ENCODE measurements around the gene SETBP1. TPM values are rescaled to one million over a fixed set of nuclear protein-coding genes. Genes with fewer than 3 reads are reported as not detected.

SETBP1 gene
- total and polyA plus RNA-seq, 9 of the 15 experiments (the other 6 are each of a cell fraction or from before 2014, with no cell fraction given), result under 0.01 to 0.13 (median 0.04) TPM

DNA sequence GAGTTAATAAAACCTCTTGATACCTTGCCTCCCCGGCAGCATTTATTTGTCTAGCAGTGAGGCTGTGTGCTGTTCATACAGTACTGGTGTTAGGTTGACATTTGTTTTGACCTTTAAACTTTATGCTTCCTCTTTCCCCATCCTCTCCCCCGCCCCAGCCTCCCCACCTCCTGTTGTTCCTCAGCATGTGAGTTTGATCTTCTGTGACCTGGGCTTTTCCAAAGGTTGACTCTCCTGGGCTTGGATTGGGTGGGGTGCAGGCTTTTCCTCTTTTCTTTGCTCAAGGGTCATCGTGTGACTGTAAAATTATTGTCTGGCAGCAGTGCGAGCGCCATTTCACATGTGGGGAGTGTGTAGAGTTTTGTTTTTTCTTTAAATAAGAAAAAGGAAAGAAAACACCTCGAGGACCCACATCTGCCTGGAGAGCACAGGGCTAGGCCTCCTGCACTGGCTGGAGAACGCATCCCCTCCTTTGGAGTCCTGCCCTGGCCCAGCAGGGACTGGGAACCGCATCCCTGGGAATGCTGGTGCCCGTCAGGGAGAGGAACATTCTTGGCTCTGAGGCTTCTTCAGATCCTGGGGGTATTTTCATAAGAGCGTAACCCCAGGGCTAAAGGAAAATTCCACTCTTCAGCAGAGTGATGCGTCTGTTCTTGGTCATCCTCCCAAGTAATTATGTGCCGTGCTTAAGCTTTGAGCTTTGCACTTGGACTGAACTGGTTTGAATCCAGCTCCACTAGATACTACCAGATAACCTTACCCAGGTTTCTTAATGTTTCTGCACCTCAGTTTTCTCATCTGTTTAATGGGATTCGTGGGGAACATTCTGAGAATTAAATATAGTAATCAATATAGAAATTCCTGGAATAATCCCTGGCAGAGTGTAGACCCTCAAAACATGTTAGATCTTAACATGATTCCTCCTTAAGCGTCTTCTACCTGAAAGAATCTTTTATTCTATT is 91.5 kb downstream of the SETBP1 start:
- no peak for FAIRE-seq
- intact Hi-C loops (cut with micrococcal nuclease) (no loop called here), in situ Hi-C loops (cut with MboI) (no loop called here)
- Histone ChIP-seq H3K9me1 (ENCODE audit: control insufficient read depth, insufficient read depth, low read length) (no peaks in the 10 kb centered on the region), H3K36me3 (ENCODE audit: control insufficient read depth, insufficient read depth, low read length) (no peaks in the 10 kb centered on the region), H3K79me2 (ENCODE audit: control insufficient read depth, insufficient read depth, low read length) (no peaks in the 10 kb centered on the region), H2AFZ (ENCODE audit: low read depth, low read length) (no peak overlapping the region), H3K27me3 (ENCODE audit: control insufficient read depth in 2 of 2, insufficient read depth in 2 of 2, low read length in 2 of 2) (no peaks in the 10 kb centered on the region), H3K4me1 (replicated peaks in 1 of 2; ENCODE audit: control insufficient read depth in 2 of 2, insufficient read depth in 2 of 2, low read length in 2 of 2) (no peaks in the 10 kb centered on the region), H3K9ac (ENCODE audit: insufficient read depth in 1 of 2, low read depth in 2 of 2, low read length in 2 of 2) (no peak overlapping the region), H4K20me1 (replicated peaks; ENCODE audit: control insufficient read depth, insufficient read depth, low read length) (no peaks in the 10 kb centered on the region), H3K9me3 (replicated peaks; ENCODE audit: control insufficient read depth, insufficient read depth, low read depth, low read length) (no peaks in the 10 kb centered on the region), H3K4me2 (ENCODE audit: insufficient read depth, low read length) (no peak overlapping the region), H3K4me3 (no peak overlapping the region), H3K27ac (ENCODE audit: extremely low read depth, low read depth, low read length) (no peak overlapping the region)
- ChIA-PET CTCF (ENCODE audit: low intra/inter-chr PET ratio) (no interaction called here), POLR2A (no interaction called here)
- BruUV-seq (replicated peaks), result no TSS peak
- DNase-seq (ENCODE audit: extremely low read depth in 1 of 4, low spot score in 3 of 4), result no peak
- ATAC-seq, result no peak
- TF ChIP-seq NR2C1 (IDR thresholded peaks at IDR 0.05) (peak; percentile 18; the same call in 1 of the 2 replicates), NR2C1 (tag; IDR thresholded peaks at IDR 0.05) (peak; percentile 29; the same call in 1 of the 2 replicates)
- TF ChIP-seq, protein P1, sequence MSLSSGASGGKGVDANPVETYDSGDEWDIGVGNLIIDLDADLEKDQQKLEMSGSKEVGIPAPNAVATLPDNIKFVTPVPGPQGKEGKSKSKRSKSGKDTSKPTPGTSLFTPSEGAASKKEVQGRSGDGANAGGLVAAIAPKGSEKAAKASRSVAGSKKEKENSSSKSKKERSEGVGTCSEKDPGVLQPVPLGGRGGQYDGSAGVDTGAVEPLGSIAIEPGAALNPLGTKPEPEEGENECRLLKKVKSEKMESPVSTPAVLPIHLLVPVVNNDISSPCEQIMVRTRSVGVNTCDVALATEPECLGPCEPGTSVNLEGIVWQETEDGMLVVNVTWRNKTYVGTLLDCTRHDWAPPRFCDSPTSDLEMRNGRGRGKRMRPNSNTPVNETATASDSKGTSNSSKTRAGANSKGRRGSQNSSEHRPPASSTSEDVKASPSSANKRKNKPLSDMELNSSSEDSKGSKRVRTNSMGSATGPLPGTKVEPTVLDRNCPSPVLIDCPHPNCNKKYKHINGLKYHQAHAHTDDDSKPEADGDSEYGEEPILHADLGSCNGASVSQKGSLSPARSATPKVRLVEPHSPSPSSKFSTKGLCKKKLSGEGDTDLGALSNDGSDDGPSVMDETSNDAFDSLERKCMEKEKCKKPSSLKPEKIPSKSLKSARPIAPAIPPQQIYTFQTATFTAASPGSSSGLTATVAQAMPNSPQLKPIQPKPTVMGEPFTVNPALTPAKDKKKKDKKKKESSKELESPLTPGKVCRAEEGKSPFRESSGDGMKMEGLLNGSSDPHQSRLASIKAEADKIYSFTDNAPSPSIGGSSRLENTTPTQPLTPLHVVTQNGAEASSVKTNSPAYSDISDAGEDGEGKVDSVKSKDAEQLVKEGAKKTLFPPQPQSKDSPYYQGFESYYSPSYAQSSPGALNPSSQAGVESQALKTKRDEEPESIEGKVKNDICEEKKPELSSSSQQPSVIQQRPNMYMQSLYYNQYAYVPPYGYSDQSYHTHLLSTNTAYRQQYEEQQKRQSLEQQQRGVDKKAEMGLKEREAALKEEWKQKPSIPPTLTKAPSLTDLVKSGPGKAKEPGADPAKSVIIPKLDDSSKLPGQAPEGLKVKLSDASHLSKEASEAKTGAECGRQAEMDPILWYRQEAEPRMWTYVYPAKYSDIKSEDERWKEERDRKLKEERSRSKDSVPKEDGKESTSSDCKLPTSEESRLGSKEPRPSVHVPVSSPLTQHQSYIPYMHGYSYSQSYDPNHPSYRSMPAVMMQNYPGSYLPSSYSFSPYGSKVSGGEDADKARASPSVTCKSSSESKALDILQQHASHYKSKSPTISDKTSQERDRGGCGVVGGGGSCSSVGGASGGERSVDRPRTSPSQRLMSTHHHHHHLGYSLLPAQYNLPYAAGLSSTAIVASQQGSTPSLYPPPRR (CRISPR knock-in tag; IDR thresholded peaks at IDR 0.05; ENCODE audit: borderline replicate concordance), result no peak
- 5% methylated on average over 12 of the region's 14 CpGs for WGBS (ENCODE audit: insufficient coverage, low coverage, missing lambda C conversion rate)
